ENCODE measurements around the gene OR4C5. TPM values are rescaled to one million over a fixed set of nuclear protein-coding genes. Genes with fewer than 3 reads are reported as not detected.

Gene OR4C5
- not detected for total RNA-seq

DNA sequence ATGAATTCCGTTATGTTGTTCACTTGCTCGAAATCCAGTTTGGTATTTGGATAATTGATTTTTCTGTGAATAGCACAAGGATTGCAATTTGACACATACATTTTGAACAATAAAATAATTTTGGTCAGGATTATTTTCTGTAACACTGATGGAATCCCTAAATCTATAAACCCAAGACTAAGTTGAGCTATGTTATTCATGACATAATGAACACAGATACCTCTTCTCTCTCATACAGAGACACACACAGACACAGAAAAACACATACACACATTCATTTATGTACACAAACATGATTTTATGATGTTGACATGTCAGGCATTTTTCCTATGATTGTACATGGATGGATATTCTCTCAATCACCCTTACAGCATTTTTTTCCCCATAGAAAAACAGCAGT lies at the start of gene OR4C5:
TSS of gene OR4C5 (minus strand) at position 101 of the 400 bp plus-strand sequence. CDS start at position 101, 0 bp downstream.

DNA sequence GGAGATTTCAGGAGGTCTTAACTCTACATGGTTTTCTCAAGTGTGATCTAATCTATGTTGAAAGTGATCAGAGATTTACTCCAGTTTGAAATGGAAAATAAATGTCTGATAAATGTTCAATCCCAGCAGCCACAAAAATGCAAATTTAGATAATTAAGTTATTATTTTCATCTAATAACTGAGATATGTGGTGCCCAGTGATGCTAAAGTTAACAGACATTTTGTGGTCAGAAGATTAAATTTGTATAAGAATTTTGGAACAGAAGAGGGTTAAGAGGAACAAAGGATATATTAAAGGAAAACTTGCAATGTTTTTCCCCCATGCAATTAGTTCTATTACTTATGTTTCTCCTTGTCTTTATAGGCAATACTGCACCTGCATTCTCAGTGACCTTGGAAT lies 41.6 kb downstream of the OR4C5 start, which contains the start of gene OR4C3:
TSS of gene OR4C3 (plus strand) at position 301 of the 400 bp plus-strand sequence. CDS start 102 bp downstream, outside the sequence.

Other genes with a start within 250 kb of the OR4C5 start
- not detected for gene OR4B1, start 149.7 kb downstream of the OR4C5 start, total RNA-seq
- not detected for gene OR4X2, start 121.4 kb downstream of the OR4C5 start, total RNA-seq
- not detected for gene OR4X1, start 102.6 kb downstream of the OR4C5 start, total RNA-seq
- not detected for gene OR4S1, start 60.2 kb downstream of the OR4C5 start, total RNA-seq
- gene OR4C3, start 41.5 kb downstream of the OR4C5 start, total RNA-seq: not detected
- gene OR4A47, start 122.3 kb upstream of the OR4C5 start, total RNA-seq: not detected